PC-9 (cell line): ENCODE data around the gene RAB5B. TPM values are rescaled to one million over a fixed set of nuclear protein-coding genes. Genes with fewer than 3 reads are reported as not detected.

Source experiments
- BruUV-seq: library from RNA; stranded (reverse); fragments of 400-500 nt; replicated peaks from 2 replicates; lab custom pipeline; 2021; lab: Mats Ljungman, UMichigan
- CTCF ChIA-PET: fragments of 300-600 bp; sonication (Branson Sonifier 250); formaldehyde crosslinking; loops from one replicate; lab custom pipeline; 2022; ENCODE audit warnings: antibody characterized with exemption; lab: Charles Lee
- POLR2A ChIA-PET: fragments of 300-600 bp; sonication (Branson Sonifier 250); formaldehyde crosslinking; loops from one replicate; lab custom pipeline; 2022; ENCODE audit warnings: antibody characterized with exemption; ENCODE audit not compliant: unreplicated experiment; lab: Charles Lee
- DNase-seq, 2 experiments: peaks; one replicate each; pipeline versions ENCODE4 v3.0.0 to v3.0.0-alpha.2; 2015 to 2022; ENCODE audit warnings: mixed read lengths in 1 of 2
- H2AFZ ChIP-seq: fragments of 200-600 bp; sonication (generic); 2 replicates; pipeline ENCODE4 v1.8.1; 2017; ENCODE audit warnings: antibody characterized with exemption
- H3F3A ChIP-seq: fragments of 200-600 bp; sonication (generic); 2 replicates; pipeline ENCODE4 v1.8.1; 2017; ENCODE audit warnings: antibody characterized with exemption, mild to moderate bottlenecking, low read depth; ENCODE audit not compliant: insufficient read depth
- H3K27ac ChIP-seq: fragments of 200-600 bp; sonication (generic); 2 replicates; pipeline ENCODE4 v1.6.1; 2016; ENCODE audit warnings: mixed run types
- H3K27me3 ChIP-seq: fragments of 200-600 bp; sonication (generic); 2 replicates; pipeline ENCODE4 v1.6.1; 2016; ENCODE audit warnings: low read depth, mixed run types; ENCODE audit not compliant: insufficient read depth
- H3K36me3 ChIP-seq: fragments of 200-600 bp; sonication (generic); 2 replicates; pipeline ENCODE4 v1.6.1; 2016; ENCODE audit warnings: low read depth, mixed run types
- H3K4me1 ChIP-seq: fragments of 200-600 bp; sonication (generic); replicated peaks from 2 replicates; pipeline ENCODE4 v1.6.1; 2016; ENCODE audit warnings: mixed run types; ENCODE audit not compliant: insufficient read depth
- H3K4me2 ChIP-seq: fragments of 200-600 bp; sonication (generic); 2 replicates; pipeline ENCODE4 v1.6.1; 2017; ENCODE audit warnings: mixed run types
- H3K4me3 ChIP-seq: fragments of 200-600 bp; sonication (generic); 2 replicates; pipeline ENCODE4 v1.6.1; 2016; ENCODE audit warnings: mixed run types
- H3K79me2 ChIP-seq: fragments of 200-600 bp; sonication (generic); 2 replicates; pipeline ENCODE4 v1.6.1; 2017; ENCODE audit warnings: low read depth, mixed run types
- H3K9me2 ChIP-seq: fragments of 200-600 bp; sonication (generic); 2 replicates; pipeline ENCODE4 v1.8.1; 2017; ENCODE audit warnings: mild to moderate bottlenecking; ENCODE audit not compliant: insufficient read depth
- H3K9me3 ChIP-seq: fragments of 200-600 bp; sonication (generic); 2 replicates; pipeline ENCODE4 v1.8.1; 2016; ENCODE audit warnings: low read depth; ENCODE audit not compliant: insufficient read depth
- H4K20me1 ChIP-seq: fragments of 200-600 bp; sonication (generic); 2 replicates; pipeline ENCODE4 v1.8.1; 2017; ENCODE audit not compliant: insufficient read depth
- EZH2 ChIP-seq: fragments of 200-600 bp; sonication (generic); IDR thresholded peaks from 2 replicates; pipeline ENCODE4 v1.8.0; 2017; ENCODE audit warnings: antibody characterized with exemption, low read depth
- intact Hi-C: fragments of 100-400 bp; cut with micrococcal nuclease; formaldehyde crosslinking; loops from one replicate; pipeline ENCODE4 v1.10.0; 2022; ENCODE audit not compliant: unreplicated experiment
- total RNA-seq: library from RNA; stranded (reverse); gene quantifications from 2 replicates; pipeline ENCODE4 v1.2.3, GENCODE V29; 2021
- TF ChIP-seq, protein P1 (sequence below): fragments of 200-600 bp; sonication (generic); conservative IDR thresholded peaks from 2 replicates; pipeline ENCODE4 v1.6.1; 2017; ENCODE audit warnings: mixed run types, antibody characterized with exemption, mild to moderate bottlenecking, moderate library complexity

Gene RAB5B
- total RNA-seq, 1 experiment from 2014 or later: 122 TPM

DNA sequence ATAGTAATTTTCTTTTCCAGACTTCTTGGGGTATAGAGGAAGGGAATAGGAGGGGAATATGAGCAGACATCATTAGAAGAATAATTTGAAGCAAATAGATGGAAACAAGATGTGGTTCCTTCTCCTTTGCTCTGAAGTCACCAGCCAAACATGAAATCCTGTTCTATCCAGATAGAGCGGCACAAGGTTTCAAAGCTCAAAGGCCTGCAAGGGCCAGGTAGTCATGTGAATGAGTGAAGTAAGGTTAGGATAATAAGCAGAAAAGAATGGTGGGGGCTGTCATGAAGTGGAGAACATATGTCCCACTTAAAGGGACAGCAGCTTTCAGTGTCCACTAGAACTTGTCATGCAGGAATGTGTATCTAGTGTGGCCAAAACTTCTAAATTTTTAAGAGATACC lies 44.5 kb downstream of the RAB5B start:
- ChIA-PET CTCF (interaction anchor here (0.5 kb wide), 1 partner anchor 20 kb away, joined by 6 read pairs; no protein-coding TSS in a partner anchor), POLR2A (no interaction called here)
- Histone ChIP-seq H3F3A (no peaks in the 10 kb centered on the region), H3K4me1 (peaks cover 10% of the 10 kb centered on the region), H3K27ac (no peak overlapping the region), H3K27me3 (no peaks in the 10 kb centered on the region), H4K20me1 (no peaks in the 10 kb centered on the region), H3K79me2 (no peaks in the 10 kb centered on the region), H3K9me3 (no peaks in the 10 kb centered on the region), H3K9me2 (no peaks in the 10 kb centered on the region), H2AFZ (no peak overlapping the region), H3K36me3 (no peaks in the 10 kb centered on the region), H3K4me3 (no peak overlapping the region), H3K4me2 (no peak overlapping the region)
- TF ChIP-seq, protein P1, sequence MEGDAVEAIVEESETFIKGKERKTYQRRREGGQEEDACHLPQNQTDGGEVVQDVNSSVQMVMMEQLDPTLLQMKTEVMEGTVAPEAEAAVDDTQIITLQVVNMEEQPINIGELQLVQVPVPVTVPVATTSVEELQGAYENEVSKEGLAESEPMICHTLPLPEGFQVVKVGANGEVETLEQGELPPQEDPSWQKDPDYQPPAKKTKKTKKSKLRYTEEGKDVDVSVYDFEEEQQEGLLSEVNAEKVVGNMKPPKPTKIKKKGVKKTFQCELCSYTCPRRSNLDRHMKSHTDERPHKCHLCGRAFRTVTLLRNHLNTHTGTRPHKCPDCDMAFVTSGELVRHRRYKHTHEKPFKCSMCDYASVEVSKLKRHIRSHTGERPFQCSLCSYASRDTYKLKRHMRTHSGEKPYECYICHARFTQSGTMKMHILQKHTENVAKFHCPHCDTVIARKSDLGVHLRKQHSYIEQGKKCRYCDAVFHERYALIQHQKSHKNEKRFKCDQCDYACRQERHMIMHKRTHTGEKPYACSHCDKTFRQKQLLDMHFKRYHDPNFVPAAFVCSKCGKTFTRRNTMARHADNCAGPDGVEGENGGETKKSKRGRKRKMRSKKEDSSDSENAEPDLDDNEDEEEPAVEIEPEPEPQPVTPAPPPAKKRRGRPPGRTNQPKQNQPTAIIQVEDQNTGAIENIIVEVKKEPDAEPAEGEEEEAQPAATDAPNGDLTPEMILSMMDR: no peak
- no peak for TF ChIP-seq EZH2
- DNase-seq: no peak
- no TSS peak for BruUV-seq
- intact Hi-C loops: no loop called here

DNA sequence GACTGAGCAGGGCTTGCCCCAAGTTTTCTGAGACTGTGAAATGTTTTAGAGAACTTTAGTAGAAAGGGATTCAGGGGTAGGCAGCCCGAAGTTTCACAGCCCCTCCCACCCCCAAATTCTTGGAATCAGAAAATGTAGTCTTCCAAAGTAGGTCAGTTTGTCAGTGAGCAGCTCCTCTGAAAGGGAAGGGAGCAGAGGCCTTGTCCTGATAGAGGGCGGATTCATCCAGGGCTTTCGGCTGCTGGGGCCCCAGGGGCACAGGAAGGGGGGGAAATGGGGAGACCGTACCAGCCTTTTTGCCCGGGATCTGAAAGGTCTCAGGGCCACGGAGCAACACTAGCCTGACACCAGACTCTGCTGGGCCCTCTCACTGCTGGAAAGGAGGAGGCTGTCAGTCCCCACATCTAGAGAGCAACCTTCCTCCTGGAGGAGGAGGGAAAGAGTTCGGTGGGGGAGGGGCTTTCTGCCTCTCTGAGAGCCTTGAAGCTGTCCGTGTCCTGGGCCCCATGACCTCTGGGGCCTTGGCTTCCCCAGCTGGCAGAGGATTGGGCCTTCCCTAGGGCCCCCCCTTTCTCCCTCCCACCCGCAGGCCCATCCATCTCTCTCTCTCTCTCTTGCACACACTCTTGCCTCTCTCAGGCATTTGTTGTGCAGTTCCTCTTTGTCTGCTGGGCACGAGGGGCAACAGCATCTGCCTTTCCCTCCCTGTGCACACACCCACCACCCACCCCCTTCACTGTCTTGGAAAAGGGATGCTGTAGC lies 46.7 kb downstream of the RAB5B start, which contains the start of gene IKZF4:
Gene IKZF4 (plus strand): TSS at position 621 of the 762 bp plus-strand sequence. CDS start 451 bp downstream, outside the sequence.
- no peak within 1 kb of the TSS for H3K4me3 ChIP-seq
- intact Hi-C loops: no loop called here
- H3K9me3 ChIP-seq: no peaks in the 10 kb centered on the region
- no peaks in the 10 kb centered on the region for H3K36me3 ChIP-seq
- no peak within 1 kb of the TSS for H3K27ac ChIP-seq
- H3K27me3 ChIP-seq: no peaks in the 10 kb centered on the region
- TF ChIP-seq EZH2: no peak
- TF ChIP-seq, protein P1: no peak
- H3K4me1 ChIP-seq: no peaks in the 10 kb centered on the region
- no peaks in the 10 kb centered on the region for H3K9me2 ChIP-seq
- ChIA-PET POLR2A (no interaction called here), CTCF (no interaction called here)
- BruUV-seq: no TSS peak
- no peak within 1 kb of the TSS for H2AFZ ChIP-seq
- H4K20me1 ChIP-seq: no peaks in the 10 kb centered on the region
- H3K4me2 ChIP-seq: no peak within 1 kb of the TSS
- H3F3A ChIP-seq: no peaks in the 10 kb centered on the region
- H3K79me2 ChIP-seq: no peaks in the 10 kb centered on the region
- DNase-seq: no peak

DNA sequence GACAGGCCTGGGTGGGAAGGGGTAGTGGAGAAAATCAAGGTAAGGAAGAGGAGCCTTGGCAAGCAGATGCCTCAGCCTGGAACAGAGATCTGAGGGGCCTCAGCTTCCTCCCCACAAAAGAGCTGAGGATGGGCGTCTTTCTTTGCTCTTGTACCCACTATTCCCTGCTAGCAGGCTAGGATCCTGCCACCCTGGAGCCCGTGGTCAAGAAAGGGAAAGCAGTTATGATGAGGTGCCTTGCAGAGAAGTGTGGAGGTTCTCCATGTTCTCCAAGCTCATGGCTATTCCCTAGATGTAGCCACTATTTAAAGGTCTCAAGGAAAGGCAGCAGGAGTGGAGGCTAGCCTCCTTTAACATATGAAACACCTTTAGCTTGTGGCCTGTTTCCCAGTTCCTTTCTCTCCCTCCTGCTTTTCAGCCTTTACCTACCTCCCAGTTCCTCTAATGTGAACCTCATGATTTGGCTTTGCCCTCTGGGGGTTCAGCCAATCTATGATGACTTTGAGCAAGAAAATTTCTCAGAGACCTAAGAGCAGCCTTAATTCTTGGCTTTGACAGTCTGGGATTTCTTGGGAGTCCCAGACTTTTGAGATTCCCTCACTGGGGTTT lies 48.1 kb downstream of the RAB5B start:
- POLR2A ChIA-PET: no interaction called here
- no peaks in the 10 kb centered on the region for H3K4me1 ChIP-seq
- H3K4me2 ChIP-seq: no peak overlapping the region
- no peaks in the 10 kb centered on the region for H3K36me3 ChIP-seq
- CTCF ChIA-PET: no interaction called here
- H3K9me2 ChIP-seq: no peaks in the 10 kb centered on the region
- H3K27ac ChIP-seq: no peak overlapping the region
- no peaks in the 10 kb centered on the region for H3K9me3 ChIP-seq
- H3F3A ChIP-seq: no peaks in the 10 kb centered on the region
- H2AFZ ChIP-seq: no peak overlapping the region
- BruUV-seq: no TSS peak
- H3K4me3 ChIP-seq: no peak overlapping the region
- DNase-seq: no peak
- H3K79me2 ChIP-seq: no peaks in the 10 kb centered on the region
- no peaks in the 10 kb centered on the region for H3K27me3 ChIP-seq
- no peaks in the 10 kb centered on the region for H4K20me1 ChIP-seq
- TF ChIP-seq EZH2: no peak
- TF ChIP-seq, protein P1: no peak
- intact Hi-C loops: no loop called here
